ENCODE data around the gene GRHL3.

Gene GRHL3

GRCh38 chr1:24344090-24344742 is 25.1 kb downstream of the GRHL3 start:
- no peak for DNase-seq (ENCODE audit: low spot score)

DNA sequence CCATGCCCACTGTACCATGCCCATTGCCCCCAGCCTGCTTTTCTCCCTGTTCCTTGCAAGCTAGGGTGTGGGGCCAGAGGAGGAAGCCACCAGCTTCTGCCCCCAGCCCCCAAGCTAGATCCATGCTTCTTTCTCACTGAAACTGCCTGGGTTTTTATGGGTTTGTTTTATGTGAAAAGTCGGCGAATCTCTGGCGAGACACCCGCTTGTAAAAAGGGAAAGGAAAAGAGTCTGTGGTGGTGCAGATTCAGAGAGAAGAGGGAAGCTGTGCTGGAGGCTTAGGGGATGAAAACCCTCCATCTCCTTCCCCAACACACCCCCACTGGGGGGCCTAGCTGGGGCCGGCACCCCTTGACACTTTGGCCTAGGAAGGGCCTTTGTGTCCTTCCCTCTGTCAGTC is 26.2 kb downstream of the GRHL3 start:
- no peak for DNase-seq (ENCODE audit: low spot score)

- no peak for DNase-seq (ENCODE audit: low spot score)
Measured at GRCh38 chr1:24347159-24347934, 28.2 kb downstream of the GRHL3 start.

DNA sequence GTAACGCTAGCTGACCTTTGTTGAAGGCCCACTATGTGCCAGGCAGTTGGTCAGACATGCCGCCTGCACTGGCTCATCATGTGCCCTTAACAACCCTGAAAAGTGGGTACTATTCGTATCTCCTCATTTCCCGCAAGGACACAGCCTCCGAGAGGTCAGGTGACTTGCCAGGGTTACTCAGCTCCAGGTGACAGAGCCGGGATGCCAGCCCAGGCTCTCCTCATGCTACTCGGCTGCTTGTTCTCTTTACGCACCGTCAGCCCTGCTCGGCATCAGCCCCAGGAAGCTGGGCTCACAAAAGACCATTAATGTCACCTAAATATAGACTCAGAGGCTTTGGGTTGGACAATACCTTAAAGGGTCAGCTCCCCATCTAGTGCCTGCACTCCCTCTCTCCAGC is 29.0 kb downstream of the GRHL3 start:
- DNase-seq (ENCODE audit: low spot score), result no peak

- DNase-seq (ENCODE audit: low spot score), result no peak
Measured at GRCh38 chr1:24349891-24350290, 30.7 kb downstream of the GRHL3 start.

GRCh38 chr1:24351247-24351646 is 32.1 kb downstream of the GRHL3 start:
- no peak for DNase-seq (ENCODE audit: low spot score)

- no peak for DNase-seq (ENCODE audit: low spot score)
Measured at GRCh38 chr1:24351918-24352627, 32.9 kb downstream of the GRHL3 start.

DNA sequence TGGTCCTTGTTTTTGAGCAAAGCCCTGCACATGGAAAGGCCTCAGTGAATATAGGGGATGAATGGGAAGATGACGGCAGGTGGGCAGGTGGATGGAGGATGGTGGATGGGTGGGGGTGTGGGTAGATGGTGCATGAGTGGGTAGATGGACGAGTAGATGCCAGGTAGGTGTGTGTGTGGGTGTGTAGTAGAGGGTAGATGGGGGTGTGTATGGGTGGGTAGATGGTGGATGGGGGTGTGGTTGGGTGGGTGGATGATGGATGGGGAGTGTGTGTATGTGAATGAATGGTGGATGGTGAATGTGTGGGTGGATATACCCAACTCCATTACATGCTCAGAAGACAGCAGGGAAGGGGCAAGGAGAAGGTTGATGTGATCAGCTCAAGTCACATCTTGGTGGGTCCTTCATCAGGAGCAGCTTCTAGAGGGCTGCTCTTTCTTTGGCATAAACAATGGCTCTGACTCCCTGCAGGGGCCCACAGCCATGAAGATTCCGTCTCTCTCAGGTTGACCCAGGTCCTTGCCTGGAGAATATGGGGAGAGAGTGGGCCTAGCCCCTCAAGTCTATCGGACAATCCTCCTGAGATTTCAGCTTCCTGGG is 34.2 kb downstream of the GRHL3 start:
- DNase-seq (ENCODE audit: low spot score), result no peak

DNA sequence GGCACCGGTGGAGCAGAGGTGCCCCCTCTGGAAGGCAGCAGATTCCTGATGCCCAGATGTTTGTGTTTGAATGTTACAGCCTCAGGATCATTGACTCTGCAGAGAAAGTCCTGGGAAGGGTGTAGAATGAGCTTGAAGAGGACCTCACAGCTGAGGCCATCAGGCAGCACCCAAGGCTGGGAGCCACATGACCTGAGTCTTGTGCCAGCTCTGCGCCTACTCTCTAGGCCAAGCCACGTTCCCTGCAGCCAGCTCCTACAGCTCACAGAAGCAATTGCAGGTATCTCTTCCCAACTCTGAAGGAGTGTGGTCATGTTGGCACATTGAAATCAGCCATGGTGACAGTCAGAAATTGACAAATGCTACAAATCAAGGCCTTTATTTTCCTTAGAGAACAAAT is 36.3 kb downstream of the GRHL3 start:
- no peak for DNase-seq (ENCODE audit: low spot score)

DNA sequence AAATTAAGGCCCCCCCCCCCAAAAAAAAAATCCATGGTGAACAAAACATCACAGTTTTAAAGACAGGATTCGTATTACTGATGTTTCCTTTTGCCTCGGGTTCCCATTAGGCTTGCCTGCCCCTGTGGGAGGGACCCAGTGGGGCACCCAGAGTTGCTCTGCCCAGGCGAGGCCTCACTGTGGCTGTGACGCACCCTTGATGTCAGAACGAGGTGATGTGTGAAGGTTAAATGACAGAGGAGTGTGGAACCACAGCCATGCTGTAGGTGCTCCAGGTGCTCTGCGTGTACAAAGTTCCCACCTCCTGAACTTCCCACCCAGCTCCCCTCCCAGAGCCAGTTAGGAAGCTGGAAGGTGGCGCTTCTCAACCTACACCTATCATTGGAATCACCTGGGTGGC is 37.9 kb downstream of the GRHL3 start:
- DNase-seq (ENCODE audit: low spot score), result no peak

GRCh38 chr1:24360681-24361080 is 41.5 kb downstream of the GRHL3 start:
- DNase-seq (ENCODE audit: low spot score), result no peak

- DNase-seq (ENCODE audit: low spot score), result no peak
Measured at GRCh38 chr1:24361811-24362210, 42.7 kb downstream of the GRHL3 start.

DNA sequence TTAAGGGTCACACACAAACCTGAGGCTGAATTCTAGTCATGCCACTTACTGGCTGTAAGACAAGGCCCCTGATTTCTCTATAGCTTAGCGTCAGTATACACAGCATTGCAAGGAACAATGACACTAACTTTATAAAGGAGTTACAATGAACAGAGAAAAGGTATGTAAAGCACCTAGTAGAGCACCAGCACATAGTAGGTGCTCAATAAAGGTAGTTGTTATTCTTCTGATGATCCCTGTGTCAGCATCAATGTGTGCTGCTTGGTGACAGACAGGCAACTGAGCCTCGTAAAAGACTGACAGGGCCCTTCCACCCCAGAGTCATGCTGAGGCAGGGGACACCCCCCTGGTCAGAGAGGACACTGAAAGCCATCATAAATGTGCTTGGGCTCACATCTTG is 43.2 kb downstream of the GRHL3 start:
- no peak for DNase-seq (ENCODE audit: low spot score)

GRCh38 chr1:24362982-24363614 is 43.9 kb downstream of the GRHL3 start:
- DNase-seq (ENCODE audit: low spot score), result no peak

DNA sequence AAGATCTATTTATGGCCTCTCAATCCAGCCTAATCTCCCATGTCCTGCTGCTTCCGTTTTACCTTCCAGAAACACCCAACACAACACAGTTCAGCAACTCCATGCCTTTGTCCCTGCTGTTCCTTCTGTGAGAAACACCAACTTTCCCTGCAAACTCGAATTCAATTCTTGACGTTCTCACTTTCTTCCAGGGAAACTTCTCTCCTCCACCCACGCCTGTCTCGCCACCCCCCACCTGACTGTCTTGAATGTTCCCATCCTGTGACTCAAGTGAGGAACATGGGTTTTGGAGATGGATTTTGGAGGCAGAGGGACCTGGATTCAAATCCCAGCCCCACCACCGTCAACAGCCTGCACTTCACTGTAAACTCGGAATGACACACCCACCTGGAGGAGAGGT is 44.8 kb downstream of the GRHL3 start:
- no peak for DNase-seq (ENCODE audit: low spot score)

DNA sequence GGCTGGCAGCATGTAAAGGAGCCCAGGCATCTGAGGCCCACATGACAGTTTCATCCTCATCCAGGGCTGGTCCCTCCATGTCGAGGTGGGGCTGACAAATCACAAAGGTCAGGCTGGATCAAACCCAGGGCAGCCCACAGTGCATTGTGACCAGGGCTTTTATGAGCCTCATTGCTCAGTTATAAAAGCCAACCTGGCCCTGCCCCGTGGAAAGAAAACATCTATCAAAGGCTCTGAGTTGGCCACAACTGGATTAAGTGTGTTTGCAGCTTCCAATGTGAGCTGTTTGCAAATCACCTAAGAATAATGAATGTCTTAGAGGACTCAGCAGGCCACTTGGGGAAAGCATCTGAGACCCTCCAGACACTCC is 45.4 kb downstream of the GRHL3 start:
- no peak for DNase-seq (ENCODE audit: low spot score)

DNA sequence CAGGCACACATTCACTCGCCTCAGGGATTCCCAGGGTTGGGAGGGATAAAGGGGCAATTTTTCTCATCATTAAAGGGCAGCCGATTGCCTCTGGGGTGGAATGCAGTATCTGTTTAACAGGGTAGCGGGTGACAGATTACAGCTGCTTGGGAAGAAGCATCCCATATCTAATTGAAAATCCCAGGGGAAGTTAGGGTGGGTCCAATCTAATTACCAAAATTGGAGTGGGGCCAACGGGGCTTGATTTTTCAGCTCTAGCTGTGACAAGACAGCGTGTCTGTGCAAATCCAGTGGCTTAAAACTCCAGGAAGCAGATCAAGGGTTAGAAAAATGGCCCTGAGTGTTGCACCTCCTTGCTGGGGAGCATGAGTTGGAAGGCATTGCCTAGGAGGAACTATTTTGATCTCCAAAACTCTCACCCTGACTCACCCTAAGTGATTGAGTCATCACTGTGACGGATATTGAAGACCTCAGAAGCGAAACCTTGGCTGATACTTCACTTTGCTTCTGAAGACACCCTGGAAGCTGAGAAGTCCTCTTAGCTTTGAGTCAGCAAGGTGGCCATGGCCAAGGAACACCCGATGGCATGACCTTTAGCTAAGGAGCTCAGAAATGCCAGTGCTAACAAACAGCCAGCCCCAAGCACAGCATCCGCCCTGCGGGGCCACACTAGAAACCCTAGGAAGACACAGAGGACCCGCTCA is 46.0 kb downstream of the GRHL3 start:
- no peak for DNase-seq (ENCODE audit: low spot score)

- DNase-seq (ENCODE audit: low spot score), result no peak
Measured at GRCh38 chr1:24366707-24367106, 47.5 kb downstream of the GRHL3 start.

DNA sequence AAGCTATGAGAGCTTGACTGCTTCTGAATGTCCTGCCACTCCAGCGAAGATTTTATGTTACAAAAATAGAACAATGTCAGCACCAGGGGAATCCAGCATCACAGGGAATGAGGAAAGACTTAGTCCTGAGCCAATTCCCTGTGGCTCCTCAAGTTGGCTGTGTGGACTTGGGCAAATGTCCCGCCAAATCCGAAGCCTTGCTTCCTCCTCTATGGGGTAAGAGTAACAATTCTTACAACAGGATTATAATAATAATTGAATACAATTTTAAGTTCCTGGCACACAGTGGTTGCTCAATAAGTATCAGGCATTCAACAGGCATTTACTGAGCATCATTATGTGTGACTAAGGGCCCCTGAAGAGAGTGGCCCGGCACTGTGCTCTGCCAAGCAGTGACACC is 50.0 kb downstream of the GRHL3 start:
- no peak for DNase-seq (ENCODE audit: low spot score)

- DNase-seq (ENCODE audit: low spot score), result no peak
Measured at GRCh38 chr1:24369801-24370200, 50.6 kb downstream of the GRHL3 start.

- no peak for DNase-seq (ENCODE audit: low spot score)
Measured at GRCh38 chr1:24373044-24373443, 53.9 kb downstream of the GRHL3 start.

GRCh38 chr1:24373710-24374109 is 54.6 kb downstream of the GRHL3 start:
- no peak for DNase-seq (ENCODE audit: low spot score)

Data from HuH-7.5 (cell line).